Thyroid gland (tissue), 4 donors: ENCODE measurements around the gene TSEN34. TPM values are rescaled to one million over a fixed set of nuclear protein-coding genes. Genes with fewer than 3 reads are reported as not detected.
"Not testable (repeated sequence)": the region's sequence is repeated elsewhere in the genome, so short reads cannot be mapped to it uniquely, and the experiment has no call there.

Experiments used
- DNase-seq, 2 donors: peaks; one replicate each; pipeline ENCODE4 v3.0.0-alpha.2; 2019
- H3K27ac ChIP-seq, 3 donors: fragments of 200-600 bp; sonication (generic); 1 replicate in 2 of 3; 2 replicates in 1 of 3; pipeline ENCODE4 v1.5.1; 2016 to 2019; ENCODE audit warnings: mild to moderate bottlenecking in 1 of 3, moderate library complexity in 1 of 3
- H3K27me3 ChIP-seq: fragments of 200-600 bp; sonication (generic); one replicate; pipeline ENCODE4 v1.5.1; 2019
- H3K36me3 ChIP-seq, 2 donors: fragments of 200-600 bp; sonication (generic); one replicate each; pipeline ENCODE4 v1.5.1; 2016 to 2019
- H3K4me1 ChIP-seq, 2 donors: fragments of 200-600 bp; sonication (generic); one replicate each; pipeline ENCODE4 v1.5.1; 2017 to 2019
- H3K4me3 ChIP-seq, 3 donors: fragments of 200-600 bp; sonication (generic); replicated peaks in 1 of 3; 1 replicate in 2 of 3; 2 replicates in 1 of 3; pipeline ENCODE4 v1.5.1; 2016; ENCODE audit warnings: mild to moderate bottlenecking in 1 of 3
- H3K9me3 ChIP-seq: fragments of 200-600 bp; sonication (generic); one replicate; pipeline ENCODE4 v1.5.1; 2017
- CTCF ChIP-seq, 6 experiments: fragments of 200-600 bp in 3 of 6; fragments of 450-650 bp in 3 of 6; sonication (generic) in 3 of 6; IDR thresholded peaks; one replicate each; pipeline ENCODE4 v1.5.1; 2016 to 2019; ENCODE audit warnings: antibody characterized with exemption in 6 of 6, mild to moderate bottlenecking in 2 of 6, inconsistent platforms in 1 of 6, moderate library complexity in 1 of 6
- POLR2A ChIP-seq, 2 donors: fragments of 450-650 bp; IDR thresholded peaks; one replicate each; pipeline ENCODE4 v1.6.1; 2017; ENCODE audit warnings: antibody characterized with exemption in 2 of 2, mild to moderate bottlenecking in 2 of 2, moderate library complexity in 1 of 2
- WGBS, 2 donors: methylation state at CpG; one replicate each; pipeline ENCODE4 v1.1.5; 2017; 5-methylcytosine and 5-hydroxymethylcytosine counted together
- intact Hi-C: fragments of 100-400 bp; cut with DNase I; formaldehyde crosslinking; loops from one replicate; pipeline ENCODE4 v1.15.1; 2023
- total RNA-seq, 4 donors: library from RNA; depleted of rRNA; stranded (reverse); fragments of >200 nt; gene quantifications; one replicate each; pipeline ENCODE4 v1.2.3, GENCODE V29; 2016

TSEN34 gene
- total RNA-seq, 4 donors from 2014 or later, result 58.1 to 102 (median 82.0) TPM

GRCh38 chr19:54218259-54218658, 27.2 kb downstream of the TSEN34 start:
- TF ChIP-seq CTCF (IDR thresholded peaks at IDR 0.05), result no peak
- TF ChIP-seq POLR2A (IDR thresholded peaks at IDR 0.05), result no peak
- no peaks in the 10 kb centered on the region for H3K27me3 ChIP-seq
- no peak for DNase-seq
- H3K4me3 ChIP-seq, result no peak overlapping the region
- 62% methylated on average over 6 to 8 of the region's 8 CpGs for WGBS, 2 donors
- intact Hi-C loops, result no loop called here
- H3K27ac ChIP-seq, result no peak overlapping the region
- no peaks in the 10 kb centered on the region for H3K4me1 ChIP-seq
- H3K9me3 ChIP-seq, result no peaks in the 10 kb centered on the region
- no peaks in the 10 kb centered on the region for H3K36me3 ChIP-seq

DNA sequence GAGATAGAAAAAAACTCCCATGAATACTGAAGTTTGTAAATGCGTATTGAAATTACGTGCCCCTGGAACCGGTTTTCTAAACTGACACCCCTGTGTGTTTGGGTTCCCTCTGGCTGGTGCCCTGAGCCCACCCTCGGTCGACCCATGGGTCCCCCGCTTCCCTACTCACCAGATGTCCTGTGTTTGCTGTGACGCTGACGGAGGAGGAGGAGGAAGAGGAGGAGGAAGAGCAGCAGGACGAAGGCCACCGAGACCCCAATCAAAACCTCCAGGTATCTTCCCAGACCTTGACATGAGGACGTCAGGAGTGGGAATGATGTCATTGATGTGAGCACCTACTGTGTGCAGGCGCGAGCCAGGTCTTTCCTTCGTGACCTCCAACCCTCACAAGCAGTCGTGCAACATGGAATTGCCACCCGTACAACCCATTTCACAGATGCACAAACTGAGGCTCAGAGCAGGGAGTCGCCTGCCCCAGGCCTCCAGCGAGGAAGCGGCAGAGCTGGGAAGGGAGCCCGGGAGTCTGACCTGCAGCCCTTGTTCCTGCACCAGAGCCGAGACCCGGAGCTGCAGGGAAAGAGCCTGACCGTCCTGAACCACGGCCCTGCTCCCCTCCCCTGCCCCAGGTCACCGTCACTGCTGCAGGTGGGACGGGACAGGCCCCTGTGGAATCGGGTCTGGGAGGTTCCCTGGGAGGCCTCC, 28.0 kb downstream of the TSEN34 start:
- Histone ChIP-seq H3K4me3 (no peak overlapping the region), H3K36me3 (no peaks in the 10 kb centered on the region), H3K9me3 (no peaks in the 10 kb centered on the region), H3K27me3 (no peaks in the 10 kb centered on the region), H3K27ac (no peak overlapping the region), H3K4me1 (no peaks in the 10 kb centered on the region)
- no peak for DNase-seq
- intact Hi-C loops, result no loop called here
- TF ChIP-seq POLR2A (IDR thresholded peaks at IDR 0.05) (no peak), CTCF (IDR thresholded peaks at IDR 0.05) (no peak)
- 80 to 89% methylated on average over 13 to 27 of the region's 27 CpGs for WGBS, 2 donors

DNA sequence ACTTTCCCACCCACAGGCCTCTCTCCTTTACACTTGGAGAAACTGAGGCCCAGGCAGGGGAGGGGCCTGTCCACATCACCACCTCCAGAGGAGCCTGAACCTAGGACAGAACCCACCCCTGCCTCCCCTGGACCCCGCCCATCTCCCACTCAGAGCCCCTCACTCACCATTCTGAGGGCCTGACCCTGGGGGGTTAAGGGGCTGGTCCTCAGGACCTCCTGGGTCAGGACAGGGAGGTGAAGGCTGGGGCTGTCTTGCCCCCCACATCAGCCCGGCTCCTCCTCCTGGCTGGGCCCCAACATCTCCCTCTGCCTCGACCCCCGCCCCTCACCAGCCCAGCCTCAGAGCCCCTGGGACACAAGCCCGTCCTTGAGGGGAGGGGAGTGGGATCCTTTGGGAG, 28.6 kb downstream of the TSEN34 start:
- 61% methylated on average over 4 of the region's 5 CpGs; no CpG with 5 or more reads in 1 of the 2 donors for WGBS, 2 donors
- intact Hi-C loops, DNase-seq: not testable (repeated sequence)

GRCh38 chr19:54221947-54222346, 30.8 kb downstream of the TSEN34 start:
- H3K36me3 ChIP-seq, H3K4me3 ChIP-seq, H3K4me1 ChIP-seq, DNase-seq, H3K9me3 ChIP-seq, H3K27me3 ChIP-seq, intact Hi-C loops, H3K27ac ChIP-seq: not testable (repeated sequence)
- WGBS, 2 donors, result 77% methylated on average over 2 to 3 of the region's 7 CpGs

More for the DNA sequence above, 28.6 kb downstream of the TSEN34 start:
- H3K4me1 ChIP-seq, H3K4me3 ChIP-seq, H3K27me3 ChIP-seq, H3K36me3 ChIP-seq, H3K27ac ChIP-seq, H3K9me3 ChIP-seq: not testable (repeated sequence)

DNA sequence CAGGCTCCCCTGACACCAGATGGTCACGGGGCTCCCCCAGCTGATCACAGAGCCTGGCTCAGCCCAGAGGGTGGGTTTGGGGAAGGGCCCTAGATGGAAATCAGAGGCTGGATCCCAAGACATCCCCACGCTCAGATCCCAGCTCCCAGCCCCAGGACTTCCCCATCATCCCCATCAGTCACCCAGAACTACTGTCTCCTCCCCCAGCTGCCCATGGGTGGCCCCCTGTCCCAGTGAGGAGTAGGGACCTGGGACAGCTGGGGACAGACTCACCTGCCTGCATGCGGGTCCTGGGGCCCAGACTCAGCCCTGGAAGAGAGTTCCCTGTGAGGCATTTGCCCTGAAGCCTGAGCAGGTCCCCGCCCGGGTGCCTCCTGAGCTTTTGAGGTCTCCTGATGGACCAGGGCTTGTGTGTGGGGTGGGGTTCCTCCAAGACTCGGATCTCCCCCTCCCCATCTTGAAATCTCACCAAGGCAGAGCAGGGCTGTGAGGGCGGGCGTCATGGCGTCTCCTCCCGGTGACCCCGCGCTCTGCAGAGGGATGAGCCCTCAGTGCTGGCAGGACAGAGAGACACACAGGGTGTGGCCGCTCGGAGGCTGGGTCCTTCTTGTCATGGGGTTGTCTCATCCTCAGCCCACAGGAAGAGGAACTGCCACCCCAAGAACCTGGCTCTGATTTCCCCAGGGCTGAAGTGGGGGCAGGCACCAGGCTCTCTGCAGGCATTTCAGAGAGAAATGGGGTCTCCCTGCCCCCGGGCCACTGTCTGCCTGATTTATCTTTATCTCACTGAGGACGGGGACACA, 31.6 kb downstream of the TSEN34 start, which contains the start of gene LILRB3:
Gene LILRB3 (minus strand): TSS at position 534 of the 803 bp plus-strand sequence. CDS start 31 bp downstream, at position 503.
- 72% methylated on average over 13 to 15 of the region's 16 CpGs for WGBS, 2 donors
- DNase-seq, H3K4me3 ChIP-seq, H3K9me3 ChIP-seq, H3K27ac ChIP-seq, H3K4me1 ChIP-seq, intact Hi-C loops, H3K27me3 ChIP-seq, H3K36me3 ChIP-seq: not testable (repeated sequence)

DNA sequence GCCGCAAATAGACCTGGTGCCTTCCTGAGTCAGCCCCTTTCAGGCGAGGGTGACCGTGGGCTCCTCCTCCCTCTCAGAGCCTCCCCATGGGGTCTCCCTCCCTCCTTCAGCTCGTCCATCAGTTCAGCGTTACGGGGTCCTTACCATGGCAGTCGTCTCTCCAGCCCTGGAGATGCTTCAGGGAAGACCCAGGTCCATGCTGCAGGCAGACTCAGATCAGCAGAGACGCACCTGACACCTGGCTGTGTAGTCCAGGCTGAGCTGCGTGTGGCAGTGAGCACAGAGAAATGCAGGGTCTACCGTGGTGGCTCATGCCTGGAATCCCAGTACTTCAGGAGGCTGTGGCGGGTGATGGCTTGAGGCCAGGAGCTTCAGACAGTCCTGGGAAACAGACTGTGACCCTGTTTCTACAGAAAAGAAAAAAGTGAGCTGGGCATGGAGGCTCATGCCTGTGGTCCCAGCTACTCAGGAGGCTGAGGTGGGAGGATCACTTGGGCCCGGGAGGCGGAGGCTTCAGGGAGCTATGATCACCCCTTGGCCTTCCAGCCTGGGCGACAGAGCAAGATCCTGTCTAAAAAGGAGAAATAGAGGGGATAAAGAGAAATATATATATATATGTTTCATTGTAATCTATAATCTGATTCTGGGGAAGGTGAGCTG, 32.3 kb downstream of the TSEN34 start:
- WGBS, 2 donors, result 39 to 45% methylated on average over 14 of the region's 14 CpGs
- H3K36me3 ChIP-seq, H3K4me1 ChIP-seq, H3K27me3 ChIP-seq, H3K4me3 ChIP-seq, intact Hi-C loops, H3K9me3 ChIP-seq, H3K27ac ChIP-seq, DNase-seq: not testable (repeated sequence)

DNA sequence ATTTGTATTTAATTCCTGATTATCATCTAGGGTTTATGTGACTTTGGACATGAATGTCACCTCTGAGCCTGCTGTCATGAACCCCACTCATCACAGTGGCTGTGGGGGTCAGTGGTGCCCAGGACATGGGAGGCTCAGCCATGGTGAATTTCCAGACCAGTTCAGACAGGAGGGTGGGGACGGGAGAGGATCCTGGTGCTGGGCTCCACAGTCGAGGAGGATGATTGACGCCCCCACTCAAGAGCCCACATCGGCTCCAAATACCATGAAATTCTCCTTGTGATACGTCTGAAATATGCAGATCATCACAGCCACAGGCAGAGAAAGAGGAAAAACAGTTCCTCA, 32.8 kb downstream of the TSEN34 start:
- 51 to 55% methylated on average over 5 of the region's 5 CpGs for WGBS, 2 donors
- DNase-seq, result not testable (repeated sequence)

GRCh38 chr19:54224619-54225018, 33.5 kb downstream of the TSEN34 start:
- H3K4me3 ChIP-seq, H3K36me3 ChIP-seq, H3K27ac ChIP-seq, H3K9me3 ChIP-seq, intact Hi-C loops, DNase-seq, H3K4me1 ChIP-seq, H3K27me3 ChIP-seq: not testable (repeated sequence)
- WGBS, 2 donors, result 78 to 89% methylated on average over 9 to 10 of the region's 10 CpGs

More for the DNA sequence above, 32.8 kb downstream of the TSEN34 start:
- H3K36me3 ChIP-seq, intact Hi-C loops, H3K9me3 ChIP-seq, H3K4me3 ChIP-seq, H3K27me3 ChIP-seq, H3K27ac ChIP-seq, H3K4me1 ChIP-seq: not testable (repeated sequence)
